Measurements from ENCODE around the gene SRSF5. TPM values are rescaled to one million over a fixed set of nuclear protein-coding genes. Genes with fewer than 3 reads are reported as not detected.
A peak's percentile ranks its signal among the peaks of the same experiment; 100 is the strongest.
"Not testable (repeated sequence)": the region's sequence is repeated elsewhere in the genome, so short reads cannot be mapped to it uniquely, and the experiment has no call there.

SRSF5 gene
- polyA plus RNA-seq, 1 donor: 247 TPM

DNA sequence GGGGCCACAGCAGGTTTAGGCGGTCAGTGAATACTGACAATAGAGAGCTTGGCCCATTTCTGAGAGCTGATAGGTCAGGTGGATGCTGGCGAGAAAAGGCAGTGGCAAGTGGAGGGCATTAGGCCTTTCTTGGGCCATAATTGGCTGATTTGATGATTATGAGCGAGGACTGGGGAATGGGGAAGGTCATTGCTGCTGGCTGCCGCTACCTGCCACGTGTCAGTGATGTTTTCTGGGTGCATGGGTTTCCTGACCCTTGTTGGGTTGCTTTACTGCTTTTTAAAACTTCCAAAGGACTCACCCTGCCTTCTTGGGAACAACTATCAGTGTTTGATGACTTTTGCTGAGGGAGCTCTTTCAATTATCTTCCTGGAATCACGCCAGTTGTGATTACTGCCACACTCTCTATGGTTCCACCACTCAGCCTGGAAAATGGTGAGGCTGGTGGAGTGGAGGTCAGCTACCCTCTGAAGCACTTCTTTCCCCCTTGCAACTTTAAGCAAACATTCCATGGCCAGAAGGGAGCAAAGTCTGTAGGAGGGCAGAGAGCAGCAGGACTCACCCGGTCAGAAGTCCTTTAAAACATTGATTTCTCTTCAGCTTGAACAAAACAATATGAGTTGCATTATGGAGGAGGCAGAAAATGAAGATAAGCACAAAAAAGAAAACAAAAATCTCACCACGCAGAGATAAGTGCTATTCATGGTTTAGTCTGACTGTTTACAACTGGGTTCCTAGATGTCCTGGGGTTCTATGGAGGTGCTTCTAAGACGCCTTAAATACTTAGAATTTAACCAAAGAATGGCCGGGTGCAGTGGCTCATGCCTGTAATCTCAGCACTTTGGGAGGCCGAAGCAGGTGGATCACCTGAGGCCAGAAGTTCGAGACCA, 42.2 kb downstream of the SRSF5 start:
- no peak for DNase-seq

DNA sequence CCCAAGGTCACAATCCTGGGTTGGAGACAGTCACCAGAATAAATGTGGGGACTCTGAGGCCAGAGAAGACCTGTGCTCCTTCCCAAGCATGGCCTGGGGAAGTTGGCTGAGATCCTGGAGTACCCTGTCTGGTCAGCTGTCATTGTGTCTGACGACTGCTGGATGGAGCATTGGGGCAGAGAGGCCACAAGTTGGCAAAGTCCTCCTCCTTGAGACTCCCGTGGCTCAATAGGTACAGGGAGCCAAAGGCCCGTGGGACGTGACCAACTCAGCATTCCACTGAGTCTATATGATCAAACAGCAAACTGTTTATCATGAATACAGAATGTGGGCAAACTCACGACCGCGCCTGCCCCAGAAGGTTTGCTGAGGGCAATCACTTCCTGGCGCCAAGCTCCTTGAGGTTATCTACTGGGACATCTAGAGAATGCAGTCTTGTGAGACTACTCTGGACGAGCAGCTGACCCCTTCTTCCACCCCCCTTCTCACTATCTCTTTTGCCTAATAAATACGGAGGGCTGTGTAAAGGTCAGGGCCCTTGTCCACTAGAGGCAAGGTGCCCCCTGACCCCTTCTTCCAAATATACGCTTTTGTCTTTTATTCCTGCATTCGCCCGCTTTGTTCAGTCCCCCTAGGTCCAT, 44.4 kb downstream of the SRSF5 start:
- DNase-seq: no peak

DNA sequence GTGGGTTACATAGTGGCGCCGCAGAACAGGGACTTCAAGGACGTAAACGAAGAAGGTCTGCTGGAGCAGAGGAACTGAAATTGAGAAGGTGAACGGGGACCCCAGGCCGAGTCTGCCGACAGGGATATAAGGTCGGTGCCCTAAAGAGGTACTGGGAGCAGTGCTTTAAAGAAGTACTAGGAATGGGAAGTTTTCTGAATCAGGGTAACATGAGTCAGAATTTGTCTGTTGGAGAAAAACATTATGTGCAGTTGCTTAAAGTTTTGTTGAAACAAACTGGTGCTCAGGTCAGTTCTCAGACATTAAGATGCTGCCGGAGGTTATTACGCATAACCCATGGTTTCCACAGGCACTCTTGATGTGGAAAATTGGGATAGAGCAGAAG, 44.9 kb downstream of the SRSF5 start:
- no peak for DNase-seq

- DNase-seq: no peak
Observed at GRCh38 chr14:69812711-69813110, 45.8 kb downstream of the SRSF5 start.

DNA sequence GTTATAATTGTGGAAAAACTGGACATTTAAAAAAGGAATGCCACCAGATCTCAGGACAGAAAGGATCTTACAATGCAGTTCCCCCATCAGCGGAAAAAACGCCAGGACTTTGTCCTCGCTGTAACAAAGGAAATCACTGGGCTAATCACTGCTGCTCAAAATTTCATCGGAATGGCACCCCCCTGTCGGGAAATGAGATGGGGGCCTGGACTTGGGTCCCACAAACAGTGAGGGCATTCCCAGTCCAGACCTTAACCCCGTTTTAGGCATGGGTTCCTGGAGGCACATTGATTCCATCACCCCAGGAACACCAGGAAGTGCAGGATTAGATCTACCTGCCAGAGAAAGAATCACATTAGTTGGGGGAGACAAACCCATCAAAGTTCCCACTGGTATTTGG, 46.4 kb downstream of the SRSF5 start:
- DNase-seq: not testable (repeated sequence)

GRCh38 chr14:69814397-69814796, 47.5 kb downstream of the SRSF5 start:
- no peak for DNase-seq

DNA sequence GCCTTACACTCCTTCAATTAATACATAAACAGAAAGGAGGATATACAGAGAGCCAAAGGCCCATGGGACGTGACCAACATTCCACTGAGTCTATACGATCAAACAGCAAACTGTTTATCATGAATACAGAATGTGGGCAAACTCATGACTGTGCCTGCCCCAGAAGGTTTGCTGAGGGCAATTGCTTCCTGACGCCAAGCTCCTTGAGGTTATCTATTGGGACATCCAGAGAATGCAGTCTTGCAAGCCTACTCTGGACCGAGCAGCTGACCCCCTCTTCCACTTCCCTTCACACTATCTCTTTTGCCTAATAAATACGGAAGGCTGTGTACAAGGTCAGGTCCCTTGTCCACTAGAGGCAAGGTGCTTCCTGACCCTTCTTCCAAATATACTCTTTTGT, 48.6 kb downstream of the SRSF5 start:
- DNase-seq: no peak

GRCh38 chr14:69816216-69816615, 49.3 kb downstream of the SRSF5 start:
- no peak for DNase-seq

DNA sequence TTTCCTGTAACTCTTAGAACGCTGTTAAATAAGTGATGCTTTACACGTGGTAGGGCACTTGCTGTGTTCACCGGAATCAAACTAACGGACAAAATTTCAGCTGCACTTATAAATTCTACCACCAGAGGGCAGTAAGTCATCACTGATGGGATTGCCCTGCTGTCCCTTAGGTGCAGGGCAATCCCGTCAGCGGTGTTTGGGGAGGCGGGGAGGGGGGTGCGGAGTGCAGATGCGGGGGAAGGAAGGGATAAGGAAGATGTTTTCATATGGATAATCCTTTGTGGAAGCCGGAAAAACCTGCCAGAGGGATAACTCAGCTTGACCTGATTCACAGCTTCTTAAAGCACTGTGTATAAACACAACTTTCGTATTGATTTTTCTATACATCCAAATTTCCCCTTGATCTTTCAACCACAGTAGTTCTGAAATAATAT, 51.8 kb downstream of the SRSF5 start:
- DNase-seq: peak; percentile 61

DNA sequence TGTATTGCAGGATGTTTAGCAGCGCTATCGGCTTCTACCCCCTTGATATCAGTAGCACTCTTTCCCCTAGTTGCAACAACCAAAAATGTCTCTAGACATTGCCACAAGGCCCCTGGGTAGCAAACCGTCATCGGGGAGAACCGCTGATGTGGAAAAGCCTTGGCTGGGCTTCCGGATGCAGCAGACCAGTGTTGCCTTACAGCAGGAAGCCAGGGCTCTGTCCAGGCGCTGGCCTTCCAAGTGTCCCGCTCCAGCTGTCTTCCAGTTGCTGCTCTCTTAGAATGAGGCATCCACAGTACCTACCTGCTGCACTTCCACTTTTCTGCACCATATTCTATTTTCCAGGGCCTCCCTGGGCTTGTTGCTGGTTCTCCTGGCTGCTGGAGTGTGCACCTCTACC, 52.7 kb downstream of the SRSF5 start:
- DNase-seq: no peak

- DNase-seq: no peak
Observed at GRCh38 chr14:69820991-69821390, 54.0 kb downstream of the SRSF5 start.

Other genes with a start within 250 kb of the SRSF5 start
- gene CCDC177, start 192.3 kb upstream of the SRSF5 start, polyA plus RNA-seq (ENCODE audit: insufficient read length): not detected
- 22.6 TPM for gene SUSD6, start 155.5 kb upstream of the SRSF5 start, polyA plus RNA-seq (ENCODE audit: insufficient read length)
- not detected for gene SLC10A1, start 30.1 kb downstream of the SRSF5 start, polyA plus RNA-seq (ENCODE audit: insufficient read length)
- gene SMOC1, start 112.3 kb downstream of the SRSF5 start, polyA plus RNA-seq (ENCODE audit: insufficient read length): 4.2 TPM

Data from hindlimb muscle (tissue), 1 donor.